HCT116 (cell line): ENCODE measurements around the gene CHST10. TPM values are rescaled to one million over a fixed set of nuclear protein-coding genes. Genes with fewer than 3 reads are reported as not detected.

Source experiments
- ATAC-seq: fragments of 200-7000 bp; cut with Tn5 transposase; 2 replicates; pipeline ENCODE4 v1.9.1; 2020; ENCODE audit warnings: mild to moderate bottlenecking, moderate library complexity
- BruUV-seq: library from RNA; stranded (reverse); fragments of 400-500 nt; replicated peaks from 2 replicates; lab custom pipeline; 2021; lab: Mats Ljungman, UMichigan
- CTCF ChIA-PET: fragments of 300-600 bp; sonication (Branson Sonifier 250); formaldehyde crosslinking; loops from one replicate; lab custom pipeline; 2021; ENCODE audit warnings: antibody characterized with exemption; lab: Charles Lee
- POLR2A ChIA-PET: fragments of 300-600, 350-600 bp; sonication (Branson Sonifier 250); formaldehyde crosslinking; loops from one replicate; lab custom pipeline; 2021; ENCODE audit warnings: antibody characterized with exemption; lab: Charles Lee
- RAD21 ChIA-PET, 2 experiments: fragments of 300-600 bp; sonication (Branson Sonifier 250); formaldehyde crosslinking; loops; one replicate each; lab custom pipeline; 2023; ENCODE audit warnings: low total read pairs in 2 of 2; ENCODE audit not compliant: uncharacterized antibody in 2 of 2, unreplicated experiment in 2 of 2, low non-redundant PET in 1 of 2; lab: Charles Lee
- DNase-seq: peaks from one replicate; pipeline ENCODE4 v3.0.0-alpha.2; 2010; ENCODE audit warnings: low read depth, low spot score
- H2AFZ ChIP-seq: fragments of 200-600 bp; shearing (Covaris generic), sonication (generic); 2 replicates; pipeline ENCODE4 v1.6.1; 2017; ENCODE audit warnings: low read depth, mixed run types, mixed read lengths, antibody characterized with exemption, low read length; ENCODE audit not compliant: poor library complexity, severe bottlenecking
- H3K27ac ChIP-seq: 2 replicates; pipeline ENCODE4 v1.5.1; 2012; ENCODE audit warnings: low read depth, low read length
- H3K27me3 ChIP-seq: fragments of 200-600 bp; sonication (generic); 2 replicates; pipeline ENCODE4 v1.6.1; 2016; ENCODE audit warnings: mixed run types, low read length, mixed read lengths; ENCODE audit not compliant: insufficient read depth
- H3K36me3 ChIP-seq, 2 experiments: fragments of 200-500 bp in 1 of 2; fragments of 200-600 bp in 1 of 2; sonication (Bioruptor generic) in 1 of 2; sonication (generic) in 1 of 2; 2 replicates each; pipeline versions ENCODE4 v1.5.1 to v1.6.1; 2014 to 2016; ENCODE audit warnings: low read length in 2 of 2, inconsistent platforms in 1 of 2, mixed read lengths in 1 of 2, mixed run types in 1 of 2; ENCODE audit not compliant: insufficient read depth in 2 of 2, control insufficient read depth in 1 of 2
- H3K4me1 ChIP-seq, 2 experiments: fragments of 200-600 bp in 1 of 2; sonication (generic) in 1 of 2; 2 replicates each; pipeline versions ENCODE4 v1.5.1 to v1.6.1; 2012 to 2017; ENCODE audit warnings: low read length in 2 of 2, inconsistent platforms in 1 of 2, mild to moderate bottlenecking in 1 of 2, mixed read lengths in 1 of 2, mixed run types in 1 of 2, moderate library complexity in 1 of 2; ENCODE audit not compliant: insufficient read depth in 2 of 2, control insufficient read depth in 1 of 2
- H3K4me2 ChIP-seq: fragments of 200-600 bp; sonication (generic); 2 replicates; pipeline ENCODE4 v1.6.1; 2017; ENCODE audit warnings: mixed run types, low read length, mixed read lengths
- H3K4me3 ChIP-seq, 2 experiments: fragments of 200-600 bp in 1 of 2; sonication (generic) in 1 of 2; replicated peaks in 1 of 2; 2 replicates each; pipeline ENCODE4 v1.5.1; 2011 to 2016; ENCODE audit warnings: low read length in 2 of 2, control low read depth in 1 of 2, low read depth in 1 of 2, mild to moderate bottlenecking in 1 of 2, mixed read lengths in 1 of 2, mixed run types in 1 of 2
- H3K79me2 ChIP-seq: fragments of 200-600 bp; sonication (generic); 2 replicates; pipeline ENCODE4 v1.6.1; 2017; ENCODE audit warnings: mild to moderate bottlenecking, mixed run types, low read length, moderate library complexity, mixed read lengths; ENCODE audit not compliant: insufficient read depth
- H3K9ac ChIP-seq: fragments of 200-600 bp; sonication (generic); 2 replicates; pipeline ENCODE4 v1.6.1; 2016; ENCODE audit warnings: low read length, mixed read lengths
- H3K9me2 ChIP-seq: fragments of 200-600 bp; sonication (generic), shearing (Covaris generic); 2 replicates; pipeline ENCODE4 v1.6.1; 2017; ENCODE audit warnings: mixed run types, mild to moderate bottlenecking, moderate library complexity; ENCODE audit not compliant: insufficient read depth
- H3K9me3 ChIP-seq, 2 experiments: fragments of 200-500 bp in 1 of 2; fragments of 200-600 bp in 1 of 2; sonication (Bioruptor generic) in 1 of 2; sonication (generic) in 1 of 2; 2 replicates each; pipeline ENCODE4 v1.6.1; 2014 to 2017; ENCODE audit warnings: low read length in 2 of 2, mixed read lengths in 2 of 2, inconsistent platforms in 1 of 2, low read depth in 1 of 2, mild to moderate bottlenecking in 1 of 2, mixed run types in 1 of 2, moderate library complexity in 1 of 2; ENCODE audit not compliant: control insufficient read depth in 1 of 2, insufficient read depth in 1 of 2
- H4K20me1 ChIP-seq: fragments of 200-600 bp; sonication (generic), shearing (Covaris generic); 2 replicates; pipeline ENCODE4 v1.6.1; 2017; ENCODE audit warnings: mixed run types, mild to moderate bottlenecking, moderate library complexity; ENCODE audit not compliant: insufficient read depth
- POLR2A ChIP-seq: IDR thresholded peaks from 2 replicates; pipeline ENCODE4 v1.7.0; 2011; ENCODE audit warnings: borderline replicate concordance; ENCODE audit not compliant: insufficient read depth, insufficient read length; ENCODE audit errors: extremely low read depth
- SP1 ChIP-seq: IDR thresholded peaks from 2 replicates; pipeline ENCODE4 v1.6.1; 2012; ENCODE audit warnings: low read depth
- intact Hi-C: fragments of 100-400 bp; cut with micrococcal nuclease; formaldehyde crosslinking; loops from 2 replicates; pipeline ENCODE4 v1.10.0; 2022
- total RNA-seq: library from RNA; stranded (reverse); gene quantifications from one replicate; pipeline ENCODE4 v1.2.1, GENCODE V29; 2021; ENCODE audit not compliant: unreplicated experiment
- TF ChIP-seq, protein P1 (sequence below), 3 experiments: fragments of 200-600 bp in 1 of 3; sonication (generic) in 1 of 3; IDR thresholded peaks in 2 of 3; conservative IDR thresholded peaks in 1 of 3; 2 replicates each; pipeline ENCODE4 v1.5.1; 2012 to 2017; ENCODE audit warnings: low read depth in 2 of 3, low read length in 2 of 3, antibody characterized with exemption in 1 of 3, borderline replicate concordance in 1 of 3, control low read depth in 1 of 3, mild to moderate bottlenecking in 1 of 3, mixed read lengths in 1 of 3, mixed run types in 1 of 3, moderate library complexity in 1 of 3; ENCODE audit not compliant: insufficient read depth in 1 of 3
- TF ChIP-seq, protein P2 (sequence below): IDR thresholded peaks from 2 replicates; pipeline ENCODE4 v1.6.1; 2012

CHST10 gene
- total RNA-seq, 1 experiment from 2014 or later, result 0.27 TPM

DNA sequence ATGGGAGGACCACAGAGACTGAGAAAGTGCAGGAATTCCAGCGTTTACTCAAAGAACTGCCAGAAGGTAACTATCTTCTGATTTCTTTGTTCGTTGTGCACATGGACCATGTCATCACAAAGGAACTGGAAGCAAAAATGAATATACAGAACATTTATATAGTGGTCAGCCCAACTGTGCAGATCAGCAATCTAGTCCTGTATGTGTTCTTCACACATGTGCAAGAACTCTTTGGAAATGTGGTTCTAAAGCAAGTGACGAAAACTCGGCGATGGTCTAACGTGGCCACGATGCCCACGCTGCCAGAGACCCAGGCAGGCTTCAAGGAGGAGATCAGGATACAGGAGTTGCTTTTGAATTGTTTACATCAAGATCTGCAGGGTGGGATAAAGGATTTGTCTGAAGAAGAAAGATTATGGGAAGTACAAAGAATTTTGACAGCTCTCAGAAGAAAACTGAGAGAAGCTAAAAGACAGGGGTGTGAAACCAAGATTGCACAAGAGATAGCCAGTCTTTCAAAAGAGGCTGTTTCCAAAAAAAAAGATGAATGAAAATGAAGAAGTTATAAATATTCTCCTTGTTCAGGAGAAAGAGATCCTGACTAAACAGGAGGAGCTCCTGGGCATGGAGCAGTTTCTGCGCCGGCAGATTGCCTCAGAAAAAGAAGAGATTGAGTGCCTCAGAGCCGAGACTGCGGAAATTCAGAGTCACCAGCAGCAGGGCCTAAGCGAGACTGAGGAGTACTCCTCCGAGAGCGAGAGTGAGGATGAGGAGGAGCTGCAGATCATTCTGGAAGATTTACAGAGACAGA, 8.3 kb upstream of the CHST10 start (continued):
- TF ChIP-seq, protein P1, sequence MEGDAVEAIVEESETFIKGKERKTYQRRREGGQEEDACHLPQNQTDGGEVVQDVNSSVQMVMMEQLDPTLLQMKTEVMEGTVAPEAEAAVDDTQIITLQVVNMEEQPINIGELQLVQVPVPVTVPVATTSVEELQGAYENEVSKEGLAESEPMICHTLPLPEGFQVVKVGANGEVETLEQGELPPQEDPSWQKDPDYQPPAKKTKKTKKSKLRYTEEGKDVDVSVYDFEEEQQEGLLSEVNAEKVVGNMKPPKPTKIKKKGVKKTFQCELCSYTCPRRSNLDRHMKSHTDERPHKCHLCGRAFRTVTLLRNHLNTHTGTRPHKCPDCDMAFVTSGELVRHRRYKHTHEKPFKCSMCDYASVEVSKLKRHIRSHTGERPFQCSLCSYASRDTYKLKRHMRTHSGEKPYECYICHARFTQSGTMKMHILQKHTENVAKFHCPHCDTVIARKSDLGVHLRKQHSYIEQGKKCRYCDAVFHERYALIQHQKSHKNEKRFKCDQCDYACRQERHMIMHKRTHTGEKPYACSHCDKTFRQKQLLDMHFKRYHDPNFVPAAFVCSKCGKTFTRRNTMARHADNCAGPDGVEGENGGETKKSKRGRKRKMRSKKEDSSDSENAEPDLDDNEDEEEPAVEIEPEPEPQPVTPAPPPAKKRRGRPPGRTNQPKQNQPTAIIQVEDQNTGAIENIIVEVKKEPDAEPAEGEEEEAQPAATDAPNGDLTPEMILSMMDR (IDR thresholded peaks at IDR 0.05 in 2 of 3, conservative IDR thresholded peaks at IDR 0.05 in 1 of 3; ENCODE audit: borderline replicate concordance in 1 of 3, insufficient read depth in 1 of 3, low read depth in 2 of 3, low read length in 2 of 3), result no peak

DNA sequence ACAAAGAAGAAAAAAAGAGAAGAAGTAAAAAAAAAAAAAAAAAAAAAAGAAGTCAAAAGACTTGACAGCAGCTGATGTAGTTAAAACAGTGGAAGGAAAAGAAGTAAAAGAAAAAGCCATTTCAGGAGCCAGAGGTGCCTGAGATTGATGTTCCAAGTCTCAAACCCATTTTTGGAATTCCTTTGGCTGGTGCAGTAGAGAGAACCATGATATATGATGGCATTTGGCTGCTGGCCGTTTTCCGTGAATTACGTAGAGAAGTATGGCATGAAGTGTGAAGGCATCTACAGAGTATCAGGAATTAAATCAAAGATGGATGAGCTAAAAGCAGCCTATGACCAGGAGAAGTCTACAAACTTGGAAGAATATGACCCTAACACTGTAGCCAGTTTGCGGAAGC, 7.6 kb upstream of the CHST10 start:
- H2AFZ ChIP-seq, result no peak overlapping the region
- CTCF ChIA-PET, result no interaction called here
- POLR2A ChIA-PET, result no interaction called here
- RAD21 ChIA-PET, result no interaction called here
- H3K27ac ChIP-seq, result no peak overlapping the region
- no peaks in the 10 kb centered on the region for H3K9me3 ChIP-seq
- ATAC-seq (no peak), DNase-seq (no peak)
- H3K4me1 ChIP-seq, result no peaks in the 10 kb centered on the region; a peak in 1 of 4 replicates
- intact Hi-C loops, result loop anchor here (10.0 kb wide), 1 partner anchor 560 kb away; no protein-coding TSS in a partner anchor
- H3K27me3 ChIP-seq, result no peaks in the 10 kb centered on the region
- no peaks in the 10 kb centered on the region for H3K9me2 ChIP-seq
- H3K4me2 ChIP-seq, result no peak overlapping the region
- H3K36me3 ChIP-seq, result no peaks in the 10 kb centered on the region
- TF ChIP-seq SP1 (no peak), POLR2A (no peak)
- TF ChIP-seq, protein P2, sequence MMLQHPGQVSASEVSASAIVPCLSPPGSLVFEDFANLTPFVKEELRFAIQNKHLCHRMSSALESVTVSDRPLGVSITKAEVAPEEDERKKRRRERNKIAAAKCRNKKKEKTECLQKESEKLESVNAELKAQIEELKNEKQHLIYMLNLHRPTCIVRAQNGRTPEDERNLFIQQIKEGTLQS, result no peak
- H3K4me3 ChIP-seq, result no peak overlapping the region
- H4K20me1 ChIP-seq, result no peaks in the 10 kb centered on the region
- no peaks in the 10 kb centered on the region for H3K79me2 ChIP-seq
- no peak overlapping the region for H3K9ac ChIP-seq
- BruUV-seq, result no TSS peak
